ENCODE measurements around the gene C8G. TPM values are rescaled to one million over a fixed set of nuclear protein-coding genes. Genes with fewer than 3 reads are reported as not detected.

The C8G gene
- total and polyA plus RNA-seq, 2 of the 13 experiments (the other 11 are each of a cell fraction or from before 2014, with no cell fraction given): 4.9 to 12.8 TPM

GRCh38 chr9:136951541-136952320, 6.7 kb downstream of the C8G start, which contains the start of gene LCN12 (continued):
- TF ChIP-seq ZXDC (CRISPR knock-in tag; IDR thresholded peaks at IDR 0.05): no peak
- no peak for TF ChIP-seq AHR (CRISPR knock-in tag; IDR thresholded peaks at IDR 0.05)
- TF ChIP-seq BORCS8-MEF2B (CRISPR knock-in tag; IDR thresholded peaks at IDR 0.05): no peak
- no peak for TF ChIP-seq CHD4 (IDR thresholded peaks at IDR 0.05; ENCODE audit: borderline replicate concordance, low read length)
- no peak for TF ChIP-seq FOXK2 (IDR thresholded peaks at IDR 0.05)
- no peak for TF ChIP-seq SIN3B (IDR thresholded peaks at IDR 0.05; ENCODE audit: low read length)
- TF ChIP-seq ZNF20 (CRISPR knock-in tag; IDR thresholded peaks at IDR 0.05): no peak
- no peak for TF ChIP-seq SRY (CRISPR knock-in tag; IDR thresholded peaks at IDR 0.05)
- TF ChIP-seq ZNF703 (CRISPR knock-in tag; IDR thresholded peaks at IDR 0.05; ENCODE audit: borderline replicate concordance): no peak

GRCh38 chr9:136952321-136952850, 7.3 kb downstream of the C8G start:
- Histone ChIP-seq H3K36me3 (replicated peaks in 1 of 2; ENCODE audit: control insufficient read depth in 1 of 2, insufficient read depth in 2 of 2, low read length in 2 of 2) (no peaks in the 10 kb centered on the region), H3K79me2 (ENCODE audit: insufficient read depth, low read length) (peaks cover 5% of the 10 kb centered on the region), H4K20me1 (ENCODE audit: insufficient read depth, low read length) (no peaks in the 10 kb centered on the region), H2AFZ (ENCODE audit: low read length) (no peak overlapping the region), H3K27me3 (ENCODE audit: control insufficient read depth in 1 of 2, insufficient read depth in 2 of 2, low read length in 2 of 2) (no peaks in the 10 kb centered on the region), H3K9ac (ENCODE audit: insufficient read depth, low read depth, low read length) (no peak overlapping the region), H3K4me1 (ENCODE audit: insufficient read depth, low read length) (peaks cover 32% of the 10 kb centered on the region), H3K4me3 (replicated peaks in 1 of 3; ENCODE audit: insufficient read depth in 1 of 3, low read depth in 2 of 3, low read length in 3 of 3) (no peak overlapping the region), H3K4me2 (ENCODE audit: low read depth, low read length) (no peak overlapping the region), H3K9me3 (ENCODE audit: low read length) (no peaks in the 10 kb centered on the region), H3K27ac (ENCODE audit: extremely low read length, insufficient read depth, low read length) (no peak overlapping the region)
- no TSS peak for BruUV-seq (replicated peaks)
- ChIA-PET CTCF (ENCODE audit: low intra/inter-chr PET ratio, low total read pairs) (no interaction called here), POLR2A (no interaction called here)
- ATAC-seq (no peak), FAIRE-seq (no peak), DNase-seq (ENCODE audit: low spot score) (no peak)
- no peak for TF ChIP-seq ZIK1 (CRISPR knock-in tag; IDR thresholded peaks at IDR 0.05; ENCODE audit: borderline replicate concordance, low read depth)
- no peak for TF ChIP-seq MAFF (IDR thresholded peaks at IDR 0.05; ENCODE audit: low read depth, low read length)
- TF ChIP-seq CENPBD1 (CRISPR knock-in tag; IDR thresholded peaks at IDR 0.05; ENCODE audit: borderline replicate concordance, low read depth): no peak
- no peak for TF ChIP-seq ZBTB37 (CRISPR knock-in tag; IDR thresholded peaks at IDR 0.05)
- in situ Hi-C loops (cut with HindIII; ENCODE audit: extremely low pct_ligation_motif_present, low pct_unique_long_range_greater_than_20kb): no loop called here
- intact Hi-C loops (cut with micrococcal nuclease; ENCODE audit: unreplicated experiment): no loop called here
- 92% methylated on average over 2 of the region's 15 CpGs for WGBS (ENCODE audit: low lambda C conversion rate)
